CD4-positive, alpha-beta memory T cell (primary cell): ENCODE results near the gene TNIK. TPM values are rescaled to one million over a fixed set of nuclear protein-coding genes. Genes with fewer than 3 reads are reported as not detected.
A peak's percentile ranks its signal among the peaks of the same experiment; 100 is the strongest.

ENCODE experiments used
- CTCF ChIA-PET: fragments of 350-600 bp; sonication (Branson Sonifier 250); formaldehyde crosslinking; loops from one replicate; lab custom pipeline; 2021; ENCODE audit warnings: inconsistent platforms; ENCODE audit not compliant: partially characterized antibody; lab: Charles Lee
- POLR2A ChIA-PET: fragments of 350-600 bp; sonication (Branson Sonifier 250); formaldehyde crosslinking; loops from one replicate; lab custom pipeline; 2021; ENCODE audit not compliant: partially characterized antibody; lab: Charles Lee
- DNase-seq, 5 donors: peaks; one replicate each; pipeline versions ENCODE4 v3.0.0 to v3.0.0-alpha.2; 2020 to 2022; ENCODE audit warnings: mixed read lengths in 1 of 5
- H3K27ac ChIP-seq: one replicate; pipeline ENCODE4 v1.7.0; 2013; ENCODE audit warnings: low read depth, low read length
- H3K27me3 ChIP-seq: 2 replicates; pipeline ENCODE4 v1.7.0; 2013; ENCODE audit warnings: mild to moderate bottlenecking, low read length, moderate library complexity; ENCODE audit not compliant: insufficient read depth
- H3K36me3 ChIP-seq: 2 replicates; pipeline ENCODE4 v1.7.0; 2013; ENCODE audit warnings: mild to moderate bottlenecking, low read length, moderate library complexity; ENCODE audit not compliant: insufficient read depth
- H3K4me1 ChIP-seq: 2 replicates; pipeline ENCODE4 v1.7.0; 2013; ENCODE audit warnings: mild to moderate bottlenecking, low read length, moderate library complexity; ENCODE audit not compliant: insufficient read depth
- H3K4me3 ChIP-seq, 2 donors: one replicate each; pipeline ENCODE4 v1.7.0; 2013; ENCODE audit warnings: low read length in 2 of 2, mild to moderate bottlenecking in 1 of 2
- H3K9me3 ChIP-seq, 2 donors: one replicate each; pipeline ENCODE4 v1.7.0; 2013; ENCODE audit warnings: low read length in 2 of 2, control low read depth in 1 of 2; ENCODE audit not compliant: control insufficient read depth in 1 of 2
- H3K27ac Mint-ChIP-seq, 7 donors: one replicate each; pipeline ENCODE4 v1.8.0; 2020 to 2021; ENCODE audit warnings: mixed read lengths in 7 of 7, mild to moderate bottlenecking in 6 of 7, inconsistent platforms in 3 of 7, moderate library complexity in 3 of 7
- H3K27me3 Mint-ChIP-seq, 2 donors: one replicate each; pipeline ENCODE4 v1.8.0; 2020 to 2021; ENCODE audit warnings: mixed read lengths in 2 of 2
- H3K36me3 Mint-ChIP-seq, 2 donors: one replicate each; pipeline ENCODE4 v1.8.0; 2020 to 2021; ENCODE audit warnings: mixed read lengths in 2 of 2, inconsistent platforms in 1 of 2, mild to moderate bottlenecking in 1 of 2
- H3K4me1 Mint-ChIP-seq, 4 donors: one replicate each; pipeline ENCODE4 v1.8.0; 2020 to 2021; ENCODE audit warnings: mixed read lengths in 4 of 4, mild to moderate bottlenecking in 1 of 4
- H3K4me3 Mint-ChIP-seq, 8 donors: one replicate each; pipeline ENCODE4 v1.8.0; 2020 to 2021; ENCODE audit warnings: mixed read lengths in 8 of 8, mild to moderate bottlenecking in 7 of 8, moderate library complexity in 6 of 8, inconsistent platforms in 3 of 8
- H3K9me3 Mint-ChIP-seq, 8 donors: one replicate each; pipeline ENCODE4 v1.8.0; 2020 to 2021; ENCODE audit warnings: mixed read lengths in 8 of 8, mild to moderate bottlenecking in 5 of 8, inconsistent platforms in 3 of 8, moderate library complexity in 1 of 8
- intact Hi-C: fragments of 100-400 bp; cut with micrococcal nuclease; formaldehyde crosslinking; loops from one replicate; pipeline ENCODE4 v1.15.1; 2023
- polyA plus RNA-seq, 2 donors: library from polyadenylated mRNA; unstranded; fragments of 300-500 nt; fragmentation: Illumina TruSeq; gene quantifications; one replicate each; pipeline ENCODE4 v1.2.3, GENCODE V29; 2021
- total RNA-seq, 2 experiments: library from RNA; stranded (reverse); gene quantifications; one replicate each; pipeline ENCODE4 v1.2.3, GENCODE V29; 2021

TNIK gene
- total and polyA plus RNA-seq, 4 experiments from 2014 or later: 14.6 to 93.5 (median 58.1) TPM

DNA sequence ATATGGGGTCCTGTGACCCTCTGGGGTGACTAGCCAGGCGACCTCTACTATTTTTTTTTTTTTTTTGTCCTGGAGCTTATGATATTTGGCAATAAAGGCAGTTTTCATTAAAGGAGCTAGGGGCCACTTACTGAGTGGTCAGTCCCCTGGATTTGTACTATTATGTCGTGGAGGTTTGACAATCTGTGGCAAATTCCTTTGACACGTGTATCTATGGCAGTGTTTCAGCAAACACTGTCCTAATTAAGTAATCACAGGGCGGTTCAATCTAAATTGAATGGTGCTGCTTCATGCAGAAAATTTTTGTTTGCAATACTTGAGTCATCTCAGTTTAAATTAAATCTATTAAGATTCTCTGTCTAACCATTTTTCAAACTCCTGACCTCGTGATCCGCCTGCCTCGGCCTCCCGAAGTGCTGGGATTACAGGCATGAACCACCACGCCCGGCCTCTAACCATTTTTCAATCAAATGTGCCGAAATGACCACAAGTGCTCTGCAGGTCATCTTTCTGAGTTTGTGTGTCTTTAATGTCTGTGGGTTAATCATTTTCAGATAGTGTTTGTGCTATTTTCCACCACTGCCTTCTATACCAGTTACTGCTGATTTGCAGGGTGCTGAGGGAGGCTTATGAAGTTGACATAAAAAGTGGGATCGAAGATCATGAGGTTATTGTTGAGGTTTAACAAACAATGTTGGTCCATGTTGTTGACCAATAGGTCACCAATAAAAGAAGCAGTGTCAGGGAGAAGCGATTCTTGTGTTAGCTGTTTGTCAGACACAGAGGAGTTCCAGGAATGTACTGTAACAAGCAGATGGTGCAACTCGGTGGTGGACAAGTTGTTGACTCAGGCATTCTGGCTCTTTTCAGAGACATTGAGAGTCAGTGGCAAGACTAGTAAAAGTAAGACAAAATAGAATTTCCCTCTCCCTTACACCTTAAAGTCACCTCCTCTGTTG lies 415.1 kb downstream of the TNIK start:
- no peak overlapping the region for H3K4me3 ChIP-seq
- Mint-ChIP-seq H3K27ac (no peak overlapping the region), H3K4me1 (peaks cover 0 to 4% (median 1%) of the 10 kb centered on the region in 4 donors), H3K36me3 (no peaks in the 10 kb centered on the region), H3K9me3 (no peaks in the 10 kb centered on the region), H3K27me3 (peaks cover 9 to 22% of the 10 kb centered on the region in 2 donors), H3K4me3 (no peak overlapping the region)
- intact Hi-C loops: no loop called here
- ChIA-PET POLR2A (no interaction called here), CTCF (interaction anchor here (0.9 kb wide), 1 partner anchor 728 kb away, joined by 3 read pairs; no protein-coding TSS in a partner anchor)
- H3K27ac ChIP-seq: no peak overlapping the region
- DNase-seq: no peak
- H3K27me3 ChIP-seq: no peaks in the 10 kb centered on the region
- H3K4me1 ChIP-seq: no peaks in the 10 kb centered on the region
- H3K9me3 ChIP-seq: no peaks in the 10 kb centered on the region
- H3K36me3 ChIP-seq: no peaks in the 10 kb centered on the region

DNA sequence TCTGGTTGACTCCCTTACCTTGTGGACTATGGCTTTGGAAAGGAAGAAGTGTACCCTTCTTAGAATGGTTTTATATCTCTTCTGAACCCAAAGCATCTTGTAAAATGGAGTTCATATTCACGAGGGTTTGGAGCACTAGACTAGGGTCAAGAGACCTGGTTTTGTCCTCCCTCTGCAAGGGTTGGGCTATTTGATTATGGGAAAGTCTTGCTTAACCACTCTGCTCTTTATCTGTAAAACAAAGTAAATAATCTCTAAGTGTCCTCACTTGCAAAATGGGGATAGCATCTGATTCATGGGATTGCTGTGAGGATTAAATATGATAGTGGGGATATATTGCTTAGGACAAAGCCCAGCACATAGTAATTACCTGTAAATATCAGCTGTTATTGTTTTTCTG lies 415.8 kb downstream of the TNIK start:
- H3K4me1 Mint-ChIP-seq: no peaks in the 10 kb centered on the region
- ChIA-PET CTCF (interaction anchor here (0.9 kb wide), 1 partner anchor 728 kb away, joined by 3 read pairs; no protein-coding TSS in a partner anchor), POLR2A (no interaction called here)
- H3K36me3 Mint-ChIP-seq: no peaks in the 10 kb centered on the region
- Histone ChIP-seq H3K27me3 (no peaks in the 10 kb centered on the region), H3K9me3 (no peaks in the 10 kb centered on the region), H3K4me1 (no peaks in the 10 kb centered on the region), H3K36me3 (no peaks in the 10 kb centered on the region), H3K4me3 (no peak overlapping the region), H3K27ac (no peak overlapping the region)
- H3K9me3 Mint-ChIP-seq: no peaks in the 10 kb centered on the region
- H3K4me3 Mint-ChIP-seq: no peak overlapping the region
- H3K27ac Mint-ChIP-seq: no peak overlapping the region
- intact Hi-C loops: no loop called here
- peaks cover 13 to 26% of the 10 kb centered on the region in 2 donors for H3K27me3 Mint-ChIP-seq
- no peak for DNase-seq

DNA sequence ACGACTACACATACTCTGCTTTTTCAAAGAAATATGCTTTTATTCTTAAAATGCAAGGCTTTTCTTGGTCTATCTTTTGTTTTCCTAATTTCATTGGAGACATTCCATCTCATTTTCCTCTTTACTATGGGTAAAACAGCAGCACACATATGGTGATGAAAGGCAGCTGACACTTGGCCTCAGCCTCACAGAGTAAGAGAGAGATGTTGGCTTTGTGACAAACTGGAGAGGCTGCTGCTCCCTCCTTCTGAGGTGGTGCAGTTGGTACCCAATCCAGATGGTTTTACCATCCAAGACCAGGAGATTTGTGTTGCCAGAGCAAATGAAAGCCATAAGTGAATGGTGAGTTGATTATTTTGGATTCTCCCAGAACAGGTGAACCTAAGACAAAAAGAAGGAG lies 420.5 kb downstream of the TNIK start:
- CTCF ChIA-PET: no interaction called here
- POLR2A ChIA-PET: no interaction called here
- Histone ChIP-seq H3K27ac (no peak overlapping the region), H3K27me3 (peaks cover 6% of the 10 kb centered on the region), H3K9me3 (no peaks in the 10 kb centered on the region), H3K4me3 (no peak overlapping the region), H3K36me3 (no peaks in the 10 kb centered on the region), H3K4me1 (no peaks in the 10 kb centered on the region)
- no peaks in the 10 kb centered on the region for H3K36me3 Mint-ChIP-seq
- peaks cover 11 to 25% of the 10 kb centered on the region in 2 donors for H3K27me3 Mint-ChIP-seq
- no peak overlapping the region for H3K27ac Mint-ChIP-seq
- intact Hi-C loops: no loop called here
- DNase-seq: no peak
- H3K4me1 Mint-ChIP-seq: no peaks in the 10 kb centered on the region
- H3K9me3 Mint-ChIP-seq: no peaks in the 10 kb centered on the region
- no peak overlapping the region for H3K4me3 Mint-ChIP-seq

DNA sequence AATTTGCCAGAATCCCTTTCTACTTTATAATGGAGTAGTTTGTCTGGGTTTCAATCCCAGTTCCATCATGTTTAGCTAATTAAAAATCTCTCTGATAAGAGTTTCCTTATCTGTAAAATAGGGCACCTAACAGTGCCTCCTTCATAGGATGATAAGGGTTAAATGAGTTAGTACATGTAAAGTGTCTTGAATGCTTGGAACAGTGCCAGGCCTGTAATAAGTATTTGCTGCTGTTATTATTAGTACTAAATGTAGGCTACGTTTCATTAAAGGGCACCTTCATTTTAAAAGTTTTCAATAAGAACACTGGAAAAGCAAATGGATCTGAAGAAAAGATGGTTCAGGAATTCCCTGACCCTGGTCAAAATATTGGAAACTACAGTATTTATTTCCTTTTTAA lies 421.9 kb downstream of the TNIK start:
- no peaks in the 10 kb centered on the region for H3K36me3 Mint-ChIP-seq
- Histone ChIP-seq H3K36me3 (no peaks in the 10 kb centered on the region), H3K9me3 (no peaks in the 10 kb centered on the region), H3K27ac (no peak overlapping the region), H3K4me1 (no peaks in the 10 kb centered on the region), H3K4me3 (no peak overlapping the region), H3K27me3 (peaks cover 6% of the 10 kb centered on the region)
- CTCF ChIA-PET: no interaction called here
- DNase-seq: no peak
- POLR2A ChIA-PET: no interaction called here
- H3K27me3 Mint-ChIP-seq: peaks cover 13 to 20% of the 10 kb centered on the region in 2 donors
- no peaks in the 10 kb centered on the region for H3K9me3 Mint-ChIP-seq
- H3K4me3 Mint-ChIP-seq: no peak overlapping the region
- no peaks in the 10 kb centered on the region for H3K4me1 Mint-ChIP-seq
- intact Hi-C loops: no loop called here
- H3K27ac Mint-ChIP-seq: no peak overlapping the region

DNA sequence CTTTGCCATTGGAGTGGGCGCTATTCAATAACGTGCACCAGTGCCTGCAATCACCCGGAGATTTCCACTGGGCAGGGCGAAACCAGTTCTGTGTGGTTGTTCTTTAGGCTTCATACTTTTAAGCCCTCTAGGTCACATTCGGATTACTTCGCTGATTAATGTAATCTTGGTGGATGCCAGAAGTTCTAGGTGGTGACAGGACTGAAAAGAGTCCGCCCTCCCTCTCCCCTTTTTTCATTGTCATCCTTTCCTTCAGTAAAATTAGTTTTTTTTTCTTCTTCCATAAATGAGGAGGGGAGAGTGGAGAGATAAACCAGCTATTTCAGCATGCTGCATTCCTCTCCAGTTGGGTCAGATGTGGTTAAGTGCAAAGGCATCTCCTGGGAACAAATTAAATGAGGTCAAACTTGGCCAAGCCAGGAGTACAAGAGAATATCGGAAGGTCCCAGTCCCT lies 431.4 kb downstream of the TNIK start:
- H3K27ac ChIP-seq: no peak overlapping the region
- peaks cover 0 to 6% (median 0%) of the 10 kb centered on the region in 4 donors for H3K4me1 Mint-ChIP-seq
- intact Hi-C loops: no loop called here
- POLR2A ChIA-PET: no interaction called here
- no peak overlapping the region for H3K4me3 Mint-ChIP-seq
- DNase-seq: no peak
- peaks cover 6 to 11% of the 10 kb centered on the region in 2 donors for H3K27me3 Mint-ChIP-seq
- H3K36me3 Mint-ChIP-seq: no peaks in the 10 kb centered on the region
- no peaks in the 10 kb centered on the region for H3K9me3 Mint-ChIP-seq
- no peaks in the 10 kb centered on the region for H3K9me3 ChIP-seq
- CTCF ChIA-PET: no interaction called here
- H3K36me3 ChIP-seq: no peaks in the 10 kb centered on the region
- peak overlapping the region in 1 of 2 donors; percentile 12 for H3K4me3 ChIP-seq
- H3K27me3 ChIP-seq: peaks cover 4% of the 10 kb centered on the region
- peaks cover 5% of the 10 kb centered on the region for H3K4me1 ChIP-seq
- no peak overlapping the region for H3K27ac Mint-ChIP-seq

DNA sequence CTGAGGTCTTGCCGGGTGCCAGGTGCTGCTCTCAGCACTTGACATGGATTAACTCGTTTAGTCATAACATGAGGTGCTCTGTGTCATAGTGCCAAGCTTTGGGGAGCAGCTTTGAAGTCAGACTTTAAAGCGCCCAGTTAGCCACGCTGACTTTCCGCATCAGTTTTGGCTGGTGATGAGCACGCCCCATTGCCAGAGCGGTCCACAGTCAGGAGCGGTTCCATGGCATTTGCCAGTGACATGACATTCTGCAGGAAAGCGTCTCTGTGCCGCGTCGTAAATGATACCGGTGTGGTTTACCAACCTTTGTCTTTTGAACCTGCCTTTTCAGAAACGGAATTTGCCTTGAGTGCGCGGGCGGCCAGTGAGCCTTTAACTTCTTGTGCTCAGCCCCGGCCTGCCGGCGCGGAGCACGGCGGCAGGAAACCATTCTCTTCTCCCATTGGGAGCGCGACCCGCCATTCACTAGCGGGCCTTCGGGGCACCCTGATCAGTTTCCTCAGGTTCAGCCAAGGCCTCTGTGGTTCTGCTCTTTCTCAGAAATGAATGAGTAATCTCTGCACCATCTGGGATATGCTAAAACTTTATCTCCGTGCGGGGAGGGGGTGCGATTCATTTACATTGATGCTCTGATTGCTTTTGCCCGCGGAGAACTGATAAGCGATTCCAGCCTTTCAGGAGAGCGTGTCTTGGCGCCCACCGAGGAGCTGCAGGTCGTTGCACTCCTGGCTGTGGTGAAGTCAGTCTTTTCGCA lies 432.0 kb downstream of the TNIK start:
- POLR2A ChIA-PET: no interaction called here
- no peak overlapping the region for H3K27ac Mint-ChIP-seq
- no peaks in the 10 kb centered on the region for H3K36me3 ChIP-seq
- no peak overlapping the region for H3K27ac ChIP-seq
- no peaks in the 10 kb centered on the region for H3K9me3 ChIP-seq
- peak overlapping the region in 1 of 8 donors; percentile 46 for H3K4me3 Mint-ChIP-seq
- H3K27me3 Mint-ChIP-seq: peaks cover 5 to 11% of the 10 kb centered on the region in 2 donors
- H3K36me3 Mint-ChIP-seq: no peaks in the 10 kb centered on the region
- peaks cover 0 to 6% (median 0%) of the 10 kb centered on the region in 4 donors for H3K4me1 Mint-ChIP-seq
- peaks cover 4% of the 10 kb centered on the region for H3K27me3 ChIP-seq
- intact Hi-C loops: no loop called here
- CTCF ChIA-PET: no interaction called here
- H3K4me1 ChIP-seq: peaks cover 5% of the 10 kb centered on the region
- DNase-seq: peak; percentile 4 to 39 (median 24)
- no peaks in the 10 kb centered on the region for H3K9me3 Mint-ChIP-seq
- peak overlapping the region in 1 of 2 donors; percentile 12 for H3K4me3 ChIP-seq
